HG02973 (cell line): ENCODE results near the gene ZNF615.
"Not testable (repeated sequence)": the region's sequence is repeated elsewhere in the genome, so short reads cannot be mapped to it uniquely, and the experiment has no call there.

ENCODE experiments used
- ATAC-seq: cut with Tn5 transposase; IDR thresholded peaks from one replicate; pipeline ENCODE4 v1.9.1; 2021; ENCODE audit warnings: moderate library complexity; ENCODE audit not compliant: unreplicated experiment

Gene ZNF615

DNA sequence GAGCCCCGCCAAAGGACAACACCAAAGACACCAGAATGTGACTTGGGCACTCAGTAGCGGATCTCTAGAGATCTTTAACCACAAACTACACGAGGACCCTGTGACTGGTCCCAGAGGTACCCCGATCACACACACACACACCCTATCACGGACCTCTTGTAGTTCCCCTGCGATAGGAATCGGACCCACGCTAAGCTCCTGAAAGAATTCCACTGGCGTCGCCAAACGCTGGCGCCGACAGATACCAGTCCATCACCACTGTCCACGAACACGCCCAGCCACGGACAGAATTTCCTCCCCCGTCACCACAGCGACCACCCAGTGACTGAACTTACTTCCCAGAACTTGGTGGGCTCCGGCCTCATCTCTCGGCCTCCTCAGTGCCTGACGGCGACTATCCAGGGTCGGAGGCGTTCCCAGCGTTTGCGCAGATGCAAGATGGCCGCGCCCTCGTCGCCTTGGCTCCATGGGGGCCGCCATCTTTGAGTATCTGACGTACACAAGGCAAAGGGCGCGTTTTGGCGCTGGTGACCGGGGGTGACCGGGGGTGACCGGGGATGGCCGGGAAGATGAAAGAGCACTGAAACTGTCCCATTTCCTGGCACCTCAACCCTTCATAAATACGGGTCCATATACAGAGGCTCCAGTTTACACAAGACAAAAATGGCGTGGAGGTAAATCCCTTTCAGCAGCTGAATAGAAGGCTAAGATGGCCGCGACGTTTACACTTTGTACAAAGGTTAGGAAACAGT is at the start of gene ZNF615:
ZNF615 (minus strand) TSS at position 406 of the 752 bp plus-strand sequence. CDS start 4,500 bp downstream, outside the sequence.
- ATAC-seq = peak; percentile 78

DNA sequence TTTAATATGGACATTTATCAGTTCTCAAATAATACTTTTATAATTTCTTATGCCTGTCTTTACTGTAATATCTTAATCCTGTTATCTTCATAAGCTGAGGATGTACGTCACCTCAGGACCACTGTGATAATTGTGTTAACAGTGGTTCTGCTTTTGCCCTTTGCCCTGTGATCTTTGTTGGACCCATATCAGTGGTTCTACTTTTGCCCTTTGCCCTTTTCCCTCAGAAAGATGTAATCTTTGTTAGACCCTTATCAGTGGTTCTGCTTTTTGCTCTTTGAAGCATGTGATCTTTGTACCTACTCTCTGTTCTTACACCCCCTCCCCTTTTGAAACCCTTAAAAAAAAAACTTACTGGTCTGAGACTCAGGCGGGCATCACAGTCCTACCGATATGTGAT is 48.5 kb upstream of the ZNF615 start:
- ATAC-seq = not testable (repeated sequence)

DNA sequence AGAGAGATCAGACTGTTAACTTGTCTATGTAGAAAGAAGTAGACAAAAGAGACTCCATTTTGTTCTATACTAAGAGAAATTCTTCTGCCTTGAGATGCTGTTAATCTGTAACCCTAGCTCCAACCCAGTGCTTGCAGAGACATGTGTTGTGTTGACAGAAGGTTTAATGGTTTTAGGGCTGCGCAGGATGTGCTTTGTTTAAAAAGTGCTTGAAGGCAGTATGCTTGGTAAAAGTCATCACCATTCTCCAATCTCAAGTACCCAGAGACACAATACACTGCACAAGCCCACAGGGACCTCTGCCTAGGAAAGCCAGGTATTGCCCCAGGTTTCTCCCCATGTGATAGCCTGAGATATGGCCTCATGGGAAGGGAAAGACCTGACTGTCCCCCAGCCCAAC is 43.7 kb upstream of the ZNF615 start:
- not testable (repeated sequence) for ATAC-seq

DNA sequence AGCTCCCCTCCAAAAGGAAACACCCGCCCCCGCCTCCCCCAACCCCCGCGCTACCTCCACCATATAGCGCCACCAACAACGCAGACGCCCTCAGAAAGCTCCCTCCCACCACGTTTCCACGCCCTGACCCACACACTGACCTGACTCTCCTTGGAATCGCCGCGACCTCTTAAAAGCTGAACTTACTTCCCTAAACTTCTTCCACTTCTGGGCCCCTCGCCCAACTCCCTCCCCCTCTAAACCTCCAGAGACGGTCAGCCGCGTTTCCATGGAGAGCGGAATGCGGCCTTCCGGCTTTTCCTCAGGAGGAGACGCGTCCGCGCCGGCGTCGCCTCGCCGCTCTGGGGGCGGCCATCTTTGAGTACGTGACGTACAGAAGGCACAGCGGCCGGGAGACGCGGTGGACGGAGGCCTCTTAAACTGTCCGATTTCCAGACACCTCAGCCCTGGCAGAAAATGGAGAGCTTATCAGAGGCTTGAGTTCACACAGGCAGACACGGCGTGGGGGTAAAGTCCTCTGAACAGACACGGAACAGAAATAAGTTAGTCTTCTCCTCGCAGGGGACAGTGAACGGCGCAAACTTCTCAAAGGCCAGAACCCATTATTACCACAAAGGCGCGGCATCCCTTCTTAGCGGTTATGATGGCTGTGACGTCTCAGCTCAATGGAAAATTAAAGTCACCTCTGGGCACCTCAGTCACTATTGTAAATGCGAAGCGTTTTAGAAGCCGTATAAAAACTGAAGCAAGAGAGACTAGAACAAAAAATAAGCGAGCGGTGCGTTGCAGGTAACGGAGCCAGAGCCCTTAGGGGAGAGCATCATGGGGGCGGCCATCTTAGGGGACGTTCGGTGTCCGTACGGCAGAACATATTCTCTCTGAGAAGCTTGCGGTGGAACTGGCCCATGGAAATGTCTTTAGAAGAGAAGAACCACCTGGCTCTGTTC is 40.8 kb upstream of the ZNF615 start, which contains the start of gene ZNF432:
ZNF432 (minus strand) TSS at position 284 of the 947 bp plus-strand sequence. CDS start 1,970 bp downstream, outside the sequence.
- peak; percentile 85 for ATAC-seq

DNA sequence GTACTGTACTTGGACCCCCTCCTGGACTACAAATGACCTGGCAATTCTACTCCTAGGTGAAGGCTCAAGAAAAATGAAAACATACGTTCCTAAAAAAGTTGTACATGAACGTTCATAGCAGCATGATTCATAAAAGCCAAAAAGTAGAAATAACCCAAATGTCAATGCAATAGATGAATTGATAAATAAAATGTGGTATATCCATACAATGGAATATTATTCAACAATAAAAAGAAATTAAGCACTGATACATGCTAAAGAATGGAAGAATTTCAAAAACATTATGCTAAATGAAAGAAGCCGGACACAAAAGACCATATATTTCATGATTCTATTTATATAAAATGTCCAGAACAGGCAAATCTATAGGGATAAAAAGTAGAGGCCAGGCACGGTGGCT is 31.2 kb upstream of the ZNF615 start:
- no peak for ATAC-seq

DNA sequence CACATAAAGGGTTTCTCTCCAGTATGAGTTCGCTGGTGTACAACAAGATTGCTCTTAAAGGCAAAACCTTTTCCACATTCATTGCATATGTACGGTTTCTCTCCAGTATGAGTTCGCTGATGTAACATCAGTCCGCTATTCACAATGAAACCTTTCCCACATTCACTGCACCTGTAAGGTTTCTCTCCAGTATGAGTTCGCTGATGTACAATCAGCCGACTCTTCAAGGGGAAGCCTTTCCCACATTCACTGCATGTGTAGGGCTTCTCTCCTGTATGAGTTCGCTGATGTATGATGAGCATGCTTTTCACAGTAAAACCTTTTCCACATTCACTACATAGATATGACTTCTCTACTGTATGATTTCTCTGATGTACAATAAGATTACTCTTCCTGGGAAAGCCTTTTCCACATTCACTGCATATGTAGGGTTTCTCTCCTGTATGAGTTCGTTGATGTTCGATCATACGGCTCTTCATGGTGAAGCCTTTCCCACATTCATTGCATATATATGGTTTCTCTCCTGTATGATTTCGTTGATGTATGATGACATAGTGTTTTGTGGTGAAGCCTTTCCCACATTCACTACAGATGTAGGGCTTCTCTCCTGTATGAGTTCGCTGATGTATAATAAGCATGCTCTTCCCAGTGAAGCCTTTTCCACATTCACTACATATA is 26.2 kb upstream of the ZNF615 start:
- ATAC-seq = no peak

DNA sequence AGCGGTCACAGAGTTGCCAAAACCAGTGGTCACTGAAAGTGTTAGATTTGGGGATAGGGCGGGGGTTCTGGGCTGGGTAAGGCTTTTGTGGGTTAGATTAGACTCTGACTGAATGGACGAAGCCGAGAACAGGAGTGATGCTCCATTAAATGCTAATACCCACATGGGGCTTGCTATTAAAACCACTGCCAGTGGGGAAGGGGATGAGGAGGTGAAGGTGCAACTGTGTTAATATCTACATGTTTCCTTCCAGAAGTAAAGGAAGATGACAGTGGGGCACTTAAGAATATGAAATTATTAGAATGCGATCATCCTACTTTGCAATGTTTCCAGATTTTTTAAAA is 20.7 kb upstream of the ZNF615 start:
- ATAC-seq = peak; percentile 15

DNA sequence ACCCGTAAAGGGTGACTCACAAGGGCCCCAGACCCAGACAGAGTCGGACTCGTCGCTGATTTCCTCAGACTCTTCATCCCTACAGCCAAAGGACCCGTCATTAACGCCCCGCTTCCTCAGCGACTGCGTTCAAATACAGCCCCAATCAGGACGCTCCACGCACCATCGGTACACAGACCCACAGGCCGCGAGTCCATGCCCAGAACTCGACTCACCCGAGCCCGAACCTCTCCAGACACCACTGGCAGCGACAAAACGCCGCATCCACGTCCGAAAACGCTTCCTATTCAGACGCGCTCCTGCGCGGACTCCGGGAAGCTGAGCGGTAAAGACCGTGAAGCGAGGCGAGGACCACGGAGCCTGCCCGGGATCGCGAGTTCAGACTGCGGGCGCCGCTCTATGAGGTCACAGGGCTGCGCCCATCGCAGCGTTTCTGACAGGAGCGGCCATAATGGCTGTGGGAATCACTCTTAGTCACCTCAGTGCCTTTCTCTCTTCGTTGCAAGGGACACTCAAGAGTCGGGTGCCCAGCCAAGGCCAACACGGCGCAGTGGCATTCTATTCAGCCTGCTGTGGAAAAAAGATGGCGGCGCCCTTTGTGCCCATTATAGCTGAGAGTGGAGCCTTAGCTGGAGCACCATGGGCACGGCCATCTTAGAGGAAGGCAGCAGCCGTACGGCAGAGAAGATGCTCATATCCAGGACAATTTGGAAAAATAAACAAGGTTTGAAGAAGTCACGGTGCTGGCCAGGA is 20.2 kb upstream of the ZNF615 start, which contains the start of gene ZNF614:
ZNF614 (minus strand) TSS at position 353 of the 753 bp plus-strand sequence. CDS start 2,634 bp downstream, outside the sequence.
- ATAC-seq = peak; percentile 86

DNA sequence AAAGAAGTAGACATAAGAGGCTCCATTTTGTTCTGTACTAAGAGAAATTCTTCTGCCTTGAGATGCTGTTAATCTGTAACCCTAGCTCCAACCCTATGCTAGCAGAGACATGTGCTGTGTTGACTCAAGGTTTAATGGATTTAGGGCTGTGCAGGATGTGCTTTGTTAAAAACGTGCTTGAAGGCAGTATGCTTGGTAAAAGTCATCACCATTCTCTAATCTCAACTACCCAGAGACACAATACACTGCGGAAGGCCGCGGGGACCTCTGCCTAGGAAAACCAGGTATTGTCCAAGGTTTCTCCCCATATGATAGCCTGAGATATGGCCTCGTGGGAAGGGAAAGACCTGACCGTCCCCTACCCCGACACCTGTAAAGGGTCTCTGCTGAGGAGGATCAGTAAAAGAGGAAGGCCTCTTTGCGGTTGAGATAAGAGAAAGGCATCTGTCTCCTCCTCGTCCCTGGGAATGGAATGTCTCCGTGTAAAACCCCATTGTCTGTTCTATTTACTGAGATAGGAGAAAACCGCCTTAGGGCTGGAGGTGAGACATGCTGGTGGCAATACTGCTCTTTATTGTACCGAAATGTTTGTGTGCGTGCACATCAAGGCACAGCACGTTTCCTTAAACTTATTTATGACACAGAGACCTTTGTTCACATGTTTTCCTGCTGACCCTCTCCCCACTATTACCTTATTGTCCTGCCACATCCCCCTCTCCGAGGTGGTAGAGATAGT is 18.4 kb upstream of the ZNF615 start:
- not testable (repeated sequence) for ATAC-seq

DNA sequence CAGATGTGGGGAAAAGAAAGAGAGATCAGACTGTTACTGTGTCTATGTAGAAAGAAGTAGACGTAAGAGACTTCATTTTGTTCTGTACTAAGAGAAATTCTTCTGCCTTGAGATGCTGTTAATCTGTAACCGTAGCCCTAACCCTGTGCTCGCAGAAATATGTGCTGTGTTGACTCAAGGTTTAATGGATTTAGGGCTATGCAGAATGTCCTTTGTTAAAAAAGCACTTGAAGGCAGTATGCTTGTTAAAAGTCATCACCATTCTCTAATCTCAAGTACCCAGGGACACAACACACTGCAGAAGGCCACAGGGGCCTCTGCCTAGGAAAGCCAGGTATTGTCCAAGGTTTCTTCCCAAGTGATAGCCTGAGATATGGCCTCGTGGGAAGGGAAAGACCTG is 16.5 kb upstream of the ZNF615 start:
- not testable (repeated sequence) for ATAC-seq

DNA sequence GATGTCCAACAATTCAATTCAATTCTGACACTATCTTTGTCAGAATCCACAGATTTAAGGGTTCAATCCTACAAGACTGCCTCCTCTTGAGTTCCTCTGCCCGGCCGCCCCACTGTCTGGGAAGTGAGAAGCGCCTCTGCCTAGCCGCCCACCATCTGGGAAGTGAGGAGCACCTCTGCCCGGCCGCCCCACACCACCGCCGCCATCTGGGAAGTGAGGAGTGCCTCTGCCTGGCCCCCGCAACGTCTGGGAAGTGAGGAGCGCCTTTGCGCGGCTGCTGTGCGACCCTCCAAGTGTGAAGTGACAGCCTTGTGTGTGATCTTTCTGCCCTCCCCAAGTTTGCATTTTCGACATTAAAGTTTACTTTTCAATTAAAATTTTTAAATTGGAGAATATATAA is 14.2 kb upstream of the ZNF615 start:
- no peak for ATAC-seq

DNA sequence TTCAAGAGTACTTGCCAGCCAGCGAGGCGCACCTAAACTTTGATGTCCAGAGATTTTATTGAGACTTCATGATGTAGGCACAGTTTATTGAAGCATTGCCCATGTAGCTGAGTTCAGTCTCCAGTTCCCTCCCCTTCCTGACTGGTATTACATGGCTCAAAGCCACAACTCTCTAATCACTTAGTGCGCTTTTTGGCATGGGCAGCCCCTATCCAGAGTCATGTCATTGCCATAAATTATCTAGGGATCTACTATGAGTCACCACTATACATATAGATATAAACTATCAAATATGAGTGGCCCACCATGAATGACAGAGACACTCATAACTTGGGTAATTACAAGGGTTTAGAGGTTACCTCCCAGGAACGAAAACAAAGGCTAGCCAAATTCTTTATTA is 12.5 kb upstream of the ZNF615 start:
- ATAC-seq = no peak

DNA sequence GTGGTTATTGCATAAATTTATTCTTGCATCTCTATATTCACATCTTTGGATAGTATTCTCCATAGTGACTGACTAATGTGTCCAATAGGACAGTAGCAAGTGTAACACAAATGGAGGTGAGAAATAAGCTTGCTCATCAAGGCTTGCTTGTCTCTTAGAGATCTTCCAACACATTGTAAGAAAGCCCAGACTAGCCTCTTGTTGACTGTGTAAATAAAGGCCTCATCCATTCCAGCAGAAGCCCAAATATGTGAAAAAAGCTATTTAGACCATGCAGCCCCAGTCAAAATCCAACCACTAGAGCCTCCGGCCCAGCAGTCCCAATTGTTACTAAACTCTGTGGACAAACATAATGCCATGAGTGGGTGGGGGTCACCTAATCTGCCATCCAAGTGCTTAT is 2.7 kb upstream of the ZNF615 start:
- no peak for ATAC-seq

DNA sequence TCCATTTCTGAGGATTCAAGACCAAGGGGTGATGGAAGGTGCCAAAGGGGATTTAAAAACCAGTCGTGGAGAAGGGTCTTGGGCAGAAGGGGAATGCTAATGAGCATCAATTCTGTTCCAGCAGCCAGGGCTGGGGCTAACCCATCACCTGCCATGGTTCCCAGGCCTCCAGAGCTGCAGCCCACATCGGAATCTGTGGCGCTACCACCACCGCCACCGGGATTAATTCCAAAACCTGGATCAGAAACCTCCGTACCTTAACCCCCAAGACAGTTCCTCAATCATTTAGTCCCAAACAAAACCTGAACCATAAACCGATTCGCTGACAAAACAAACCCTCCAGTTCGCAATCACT is 583 bp downstream of the ZNF615 start:
- ATAC-seq = no peak

DNA sequence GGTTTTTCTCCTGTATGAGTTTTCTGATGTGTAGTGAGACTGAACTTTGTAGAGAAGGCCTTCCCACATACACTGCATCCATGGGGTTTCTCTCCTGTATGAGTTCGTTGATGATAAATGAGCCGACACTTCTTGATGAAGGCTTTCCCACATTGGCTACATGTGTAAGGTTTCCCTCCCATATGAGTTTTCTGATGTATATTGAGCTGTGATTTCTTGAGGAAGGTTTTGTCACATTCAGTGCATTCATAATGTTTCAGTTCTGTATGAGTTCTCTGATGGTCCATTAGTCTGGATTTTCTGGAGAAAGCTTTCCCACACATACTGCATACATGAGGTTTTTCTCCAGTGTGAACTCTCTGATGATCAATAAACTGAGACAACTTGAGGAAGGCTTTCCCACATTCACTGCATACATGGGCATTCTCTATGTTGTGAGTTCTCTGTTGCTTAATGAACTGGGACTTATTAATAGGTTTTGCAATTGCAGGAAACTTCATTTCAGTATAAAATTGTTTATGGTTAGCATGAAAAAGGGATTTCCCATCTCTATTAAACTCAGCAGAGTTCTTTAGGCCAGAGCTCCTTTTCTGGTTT is 13.9 kb downstream of the ZNF615 start:
- no peak for ATAC-seq

DNA sequence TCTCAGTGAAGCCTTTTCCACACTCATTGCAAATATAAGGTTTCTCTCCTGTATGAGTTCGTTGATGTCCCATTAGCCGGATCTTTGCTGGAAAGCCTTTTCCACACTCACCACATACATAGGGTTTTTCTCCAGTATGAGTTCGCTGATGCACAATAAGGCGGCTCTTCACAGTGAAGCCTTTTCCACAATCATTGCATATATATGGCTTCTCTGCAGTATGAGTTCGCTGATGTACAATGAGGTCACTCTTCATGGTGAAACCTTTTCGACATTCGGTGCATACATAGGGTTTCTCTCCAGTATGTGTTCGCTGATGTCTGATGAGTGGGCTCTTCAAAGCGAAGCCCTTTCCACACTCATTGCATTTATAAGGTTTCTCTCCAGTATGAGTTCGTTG is 14.6 kb downstream of the ZNF615 start:
- ATAC-seq = no peak

DNA sequence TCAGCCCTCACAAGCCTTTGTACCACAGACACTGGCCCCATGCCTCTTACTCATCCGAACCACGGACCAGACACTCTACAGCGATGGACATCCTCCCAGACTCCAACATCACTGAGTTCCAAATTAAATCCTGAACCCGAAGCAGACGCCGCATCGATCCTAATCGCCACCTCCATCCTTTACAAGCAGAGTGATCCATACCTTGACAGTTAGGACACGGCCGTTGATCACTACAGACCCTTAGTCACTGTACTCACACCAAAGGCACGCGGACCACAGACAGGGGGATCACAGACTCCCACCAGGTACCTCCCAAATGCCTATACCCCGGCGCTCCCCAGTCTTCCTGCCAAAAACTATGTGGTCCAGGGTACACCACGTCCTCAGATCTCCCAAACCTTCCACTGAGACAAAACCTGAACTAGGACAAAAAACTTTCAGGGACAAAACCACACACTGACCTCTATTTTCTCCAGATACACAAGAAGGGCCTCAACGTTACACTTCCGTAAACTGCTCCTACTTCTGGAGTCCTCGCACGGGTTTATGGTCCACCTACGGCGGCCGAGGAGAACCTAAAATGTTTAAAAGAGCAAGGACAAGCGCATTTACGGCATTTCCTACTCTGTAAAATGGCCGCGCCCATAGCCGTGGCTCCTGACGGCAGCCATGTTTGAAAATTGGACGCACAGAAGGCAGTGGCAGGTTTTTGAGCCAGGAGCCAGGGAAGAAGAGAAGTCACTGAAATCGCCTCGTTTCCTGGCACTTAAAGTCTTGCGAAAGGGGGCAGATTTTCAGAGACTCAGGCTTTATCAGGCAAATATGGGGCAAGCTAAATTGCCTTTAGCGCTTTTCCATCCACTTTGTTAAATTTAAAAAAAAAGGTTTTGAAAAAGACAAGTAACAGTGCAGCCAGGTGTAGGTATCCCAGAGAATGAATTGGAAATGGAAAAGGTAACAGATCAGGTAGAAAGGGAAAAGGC is 21.4 kb downstream of the ZNF615 start, which contains the start of gene ZNF350:
ZNF350 (minus strand) TSS at position 532 of the 983 bp plus-strand sequence. CDS start 12,480 bp downstream, outside the sequence.
- ATAC-seq = peak; percentile 85

DNA sequence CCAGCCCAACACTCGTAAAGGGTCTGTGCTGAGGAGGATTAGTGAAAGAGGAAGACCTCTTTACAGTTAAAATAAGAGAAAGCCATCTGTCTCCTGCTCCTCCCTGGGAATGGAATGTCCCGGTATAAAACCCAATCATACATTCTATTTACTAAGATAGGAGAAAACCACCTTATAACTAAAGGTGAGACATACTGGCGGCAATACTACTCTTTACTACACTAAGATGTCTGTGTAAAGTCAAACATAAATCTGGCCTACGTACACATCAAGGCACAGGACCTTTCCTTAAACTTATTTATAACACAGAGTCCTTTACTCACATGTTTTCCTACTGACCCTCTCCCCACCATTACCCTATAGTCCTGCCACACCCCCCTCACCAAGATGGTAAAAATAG is 24.6 kb downstream of the ZNF615 start:
- no peak for ATAC-seq
